IPS-18c (cell line): ENCODE measurements around the gene CCM2.

Source experiments
- H3K4me3 ChIP-seq: 2 replicates; pipeline ENCODE4 v1.7.0; 2013; ENCODE audit warnings: low read depth, mild to moderate bottlenecking, low read length, moderate library complexity; ENCODE audit not compliant: insufficient read depth
- H3K9me3 ChIP-seq: one replicate; pipeline ENCODE4 v1.6.1; 2013; ENCODE audit warnings: mild to moderate bottlenecking, low read length, moderate library complexity; ENCODE audit not compliant: control insufficient read depth, insufficient read depth

Gene CCM2

GRCh38 chr7:45089341-45089891 is 89.4 kb downstream of the CCM2 start:
- peak overlapping the region; percentile 57 for H3K4me3 ChIP-seq
- no peaks in the 10 kb centered on the region for H3K9me3 ChIP-seq

- Histone ChIP-seq H3K4me3 (no peak overlapping the region), H3K9me3 (no peaks in the 10 kb centered on the region)
Observed at GRCh38 chr7:45092100-45092930, 92.3 kb downstream of the CCM2 start.

- Histone ChIP-seq H3K9me3 (no peaks in the 10 kb centered on the region), H3K4me3 (no peak overlapping the region)
Observed at GRCh38 chr7:45092931-45093235, 92.9 kb downstream of the CCM2 start.

- H3K9me3 ChIP-seq: no peaks in the 10 kb centered on the region
- no peak overlapping the region for H3K4me3 ChIP-seq
Observed at GRCh38 chr7:45098983-45099839, 99.2 kb downstream of the CCM2 start.

GRCh38 chr7:45099891-45100760 is 100.1 kb downstream of the CCM2 start:
- no peak overlapping the region for H3K4me3 ChIP-seq
- H3K9me3 ChIP-seq: no peaks in the 10 kb centered on the region

- no peak overlapping the region for H3K4me3 ChIP-seq
Observed at GRCh38 chr7:45100761-45101480, 100.9 kb downstream of the CCM2 start.

GRCh38 chr7:45101748-45102147 is 101.7 kb downstream of the CCM2 start:
- Histone ChIP-seq H3K9me3 (no peaks in the 10 kb centered on the region), H3K4me3 (no peak overlapping the region)

More at GRCh38 chr7:45100761-45101480, 100.9 kb downstream of the CCM2 start:
- H3K9me3 ChIP-seq: no peaks in the 10 kb centered on the region

GRCh38 chr7:45102785-45103712 is 103.0 kb downstream of the CCM2 start:
- no peaks in the 10 kb centered on the region for H3K9me3 ChIP-seq

GRCh38 chr7:45103958-45104843 is 104.2 kb downstream of the CCM2 start:
- no peaks in the 10 kb centered on the region for H3K9me3 ChIP-seq
- H3K4me3 ChIP-seq: no peak overlapping the region

More at GRCh38 chr7:45102785-45103712, 103.0 kb downstream of the CCM2 start:
- no peak overlapping the region for H3K4me3 ChIP-seq

GRCh38 chr7:45104844-45105587 is 105.0 kb downstream of the CCM2 start:
- no peaks in the 10 kb centered on the region for H3K9me3 ChIP-seq
- no peak overlapping the region for H3K4me3 ChIP-seq

- Histone ChIP-seq H3K9me3 (no peaks in the 10 kb centered on the region), H3K4me3 (no peak overlapping the region)
Observed at GRCh38 chr7:45105588-45106188, 105.7 kb downstream of the CCM2 start.

GRCh38 chr7:45106820-45107219 is 106.8 kb downstream of the CCM2 start:
- Histone ChIP-seq H3K4me3 (no peak overlapping the region), H3K9me3 (no peaks in the 10 kb centered on the region)

GRCh38 chr7:45107356-45107755 is 107.4 kb downstream of the CCM2 start:
- H3K4me3 ChIP-seq: no peak overlapping the region

GRCh38 chr7:45108863-45109262 is 108.9 kb downstream of the CCM2 start:
- H3K4me3 ChIP-seq: no peak overlapping the region

More at GRCh38 chr7:45107356-45107755, 107.4 kb downstream of the CCM2 start:
- no peaks in the 10 kb centered on the region for H3K9me3 ChIP-seq

More at GRCh38 chr7:45108863-45109262, 108.9 kb downstream of the CCM2 start:
- H3K9me3 ChIP-seq: no peaks in the 10 kb centered on the region
